Measurements from ENCODE around the gene EYA2.

The EYA2 gene

DNA sequence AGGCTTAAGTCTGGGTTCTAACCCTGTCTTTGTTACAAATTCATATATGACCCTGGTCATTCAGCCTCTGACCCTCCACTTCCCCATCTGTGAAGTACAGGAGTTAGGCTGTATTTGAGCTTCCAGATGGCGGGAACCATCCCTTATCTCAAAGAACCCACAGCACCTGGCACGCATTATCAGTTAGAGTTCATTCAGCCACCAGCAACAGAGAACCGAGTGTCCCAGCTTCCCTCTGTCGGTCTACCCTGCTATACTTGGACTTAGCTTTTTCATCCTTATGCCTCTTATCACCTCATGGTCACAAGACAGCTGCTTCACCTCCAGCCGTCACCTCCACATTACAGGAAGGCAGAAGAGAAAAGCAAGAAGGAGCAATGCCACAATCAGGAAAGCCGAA, 147.8 kb downstream of the EYA2 start:
- DNase-seq, result peak; percentile 77

- no peak for DNase-seq
These were observed 148.4 kb downstream of the EYA2 start for GRCh38 chr20:47043086-47043485.

GRCh38 chr20:47044938-47045337, 150.3 kb downstream of the EYA2 start:
- DNase-seq, result no peak

DNA sequence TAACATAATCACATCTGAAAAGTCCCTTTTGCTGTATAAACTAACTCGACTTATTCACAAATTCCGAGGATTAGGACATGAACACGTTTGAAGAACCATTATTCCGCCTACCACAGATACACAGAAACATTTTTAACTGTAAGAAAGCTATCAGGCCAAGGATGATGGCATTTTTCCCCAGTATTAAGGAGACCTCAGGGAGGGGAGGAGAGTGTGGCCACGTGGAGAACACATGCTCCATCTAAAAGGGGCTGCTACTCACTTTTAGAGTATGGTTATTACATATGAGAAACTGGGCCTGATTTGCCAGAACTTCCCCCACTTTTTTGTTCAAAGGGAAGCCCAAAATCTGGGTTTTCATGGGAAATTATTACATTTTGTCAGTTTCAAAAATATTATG, 153.4 kb downstream of the EYA2 start:
- no peak for DNase-seq

DNA sequence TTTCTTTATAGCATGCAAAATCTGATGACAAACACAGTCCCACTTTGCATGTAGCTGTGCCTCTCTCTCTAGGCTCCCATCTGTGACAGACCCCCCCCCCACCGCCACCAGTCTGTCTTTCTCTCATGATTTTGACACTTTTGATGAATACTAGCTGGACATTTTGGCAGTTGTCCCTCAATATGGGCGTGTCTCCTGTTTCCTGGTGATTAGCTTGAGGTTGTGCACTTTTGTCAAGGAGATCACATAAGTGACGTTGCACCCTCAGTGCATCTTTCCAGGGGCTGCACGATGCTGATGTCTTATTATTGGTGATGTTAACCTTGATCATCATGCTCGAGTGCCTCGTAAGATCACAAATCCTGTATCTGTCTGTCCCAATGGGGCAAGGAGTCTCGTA, 155.1 kb downstream of the EYA2 start:
- peak; percentile 90 for DNase-seq

- DNase-seq, result no peak
These were observed 156.4 kb downstream of the EYA2 start for GRCh38 chr20:47050996-47051395.

- no peak for DNase-seq
These were observed 157.4 kb downstream of the EYA2 start for GRCh38 chr20:47051936-47052526.

GRCh38 chr20:47054506-47054905, 159.9 kb downstream of the EYA2 start:
- no peak for DNase-seq

GRCh38 chr20:47054945-47055344, 160.3 kb downstream of the EYA2 start:
- DNase-seq, result no peak

- no peak for DNase-seq
These were observed 161.2 kb downstream of the EYA2 start for GRCh38 chr20:47055699-47056369.

DNA sequence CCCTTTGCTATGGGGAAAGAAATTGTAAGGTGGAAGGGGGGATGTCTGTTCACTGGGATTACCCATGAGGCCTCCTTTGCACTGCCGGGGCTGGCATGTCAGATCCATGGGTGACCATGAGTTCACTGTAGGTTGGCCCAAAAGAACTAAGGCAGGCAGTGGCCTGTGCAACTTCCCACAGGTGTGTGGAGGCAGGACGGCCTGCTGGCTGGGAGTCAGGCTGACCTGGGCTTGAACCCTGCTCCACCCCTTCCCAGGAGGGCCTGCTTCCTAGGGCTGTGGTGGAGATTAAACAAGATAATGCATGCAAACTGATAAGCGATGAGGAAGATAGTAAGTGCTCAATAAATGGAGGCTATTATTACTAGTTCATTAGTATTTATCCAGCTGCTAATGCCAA, 163.0 kb downstream of the EYA2 start:
- no peak for DNase-seq

- no peak for DNase-seq
These were observed 163.6 kb downstream of the EYA2 start for GRCh38 chr20:47058236-47058635.

GRCh38 chr20:47059536-47059935, 164.9 kb downstream of the EYA2 start:
- no peak for DNase-seq

DNA sequence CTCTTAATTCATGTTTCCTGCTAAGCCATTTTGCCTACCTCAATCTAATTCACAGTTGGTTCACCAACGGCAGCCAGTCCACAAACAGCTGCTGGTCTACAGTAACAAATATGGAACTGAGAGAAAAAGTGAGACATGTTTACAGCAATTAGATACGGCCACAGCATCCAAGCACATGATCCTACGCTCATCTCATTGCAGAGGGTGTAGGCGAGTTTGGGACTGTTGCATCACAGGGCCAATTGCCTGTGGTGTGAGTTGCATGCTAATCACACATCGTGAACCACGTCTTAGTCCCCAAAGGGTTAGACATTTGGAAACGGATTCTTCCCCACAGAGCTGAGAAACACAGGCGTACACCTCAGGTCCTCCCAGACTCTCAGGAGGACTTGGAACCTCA, 166.9 kb downstream of the EYA2 start:
- no peak for DNase-seq

- no peak for DNase-seq
These were observed 167.7 kb downstream of the EYA2 start for GRCh38 chr20:47062226-47062890.

GRCh38 chr20:47063407-47063806, 168.8 kb downstream of the EYA2 start:
- DNase-seq, result no peak

DNA sequence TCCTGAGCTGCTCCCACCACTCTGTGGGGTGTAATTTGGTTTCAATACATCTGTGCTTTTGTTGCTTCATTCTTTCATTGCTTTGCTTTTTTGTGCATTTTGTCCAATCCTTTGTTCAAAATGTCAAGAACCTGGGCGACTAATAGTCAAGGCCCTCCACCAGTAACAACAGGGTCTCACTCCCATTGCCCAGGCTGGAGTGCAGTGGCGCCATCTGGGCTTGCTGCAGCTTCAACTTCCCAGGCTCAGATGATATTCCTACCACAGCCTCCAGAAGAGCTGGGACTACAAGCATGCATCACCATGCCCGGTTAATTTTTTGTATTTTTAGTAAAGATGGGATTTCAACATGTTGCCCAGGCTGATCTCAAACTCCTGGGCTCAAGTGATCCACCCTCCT, 169.2 kb downstream of the EYA2 start:
- DNase-seq, result no peak

DNA sequence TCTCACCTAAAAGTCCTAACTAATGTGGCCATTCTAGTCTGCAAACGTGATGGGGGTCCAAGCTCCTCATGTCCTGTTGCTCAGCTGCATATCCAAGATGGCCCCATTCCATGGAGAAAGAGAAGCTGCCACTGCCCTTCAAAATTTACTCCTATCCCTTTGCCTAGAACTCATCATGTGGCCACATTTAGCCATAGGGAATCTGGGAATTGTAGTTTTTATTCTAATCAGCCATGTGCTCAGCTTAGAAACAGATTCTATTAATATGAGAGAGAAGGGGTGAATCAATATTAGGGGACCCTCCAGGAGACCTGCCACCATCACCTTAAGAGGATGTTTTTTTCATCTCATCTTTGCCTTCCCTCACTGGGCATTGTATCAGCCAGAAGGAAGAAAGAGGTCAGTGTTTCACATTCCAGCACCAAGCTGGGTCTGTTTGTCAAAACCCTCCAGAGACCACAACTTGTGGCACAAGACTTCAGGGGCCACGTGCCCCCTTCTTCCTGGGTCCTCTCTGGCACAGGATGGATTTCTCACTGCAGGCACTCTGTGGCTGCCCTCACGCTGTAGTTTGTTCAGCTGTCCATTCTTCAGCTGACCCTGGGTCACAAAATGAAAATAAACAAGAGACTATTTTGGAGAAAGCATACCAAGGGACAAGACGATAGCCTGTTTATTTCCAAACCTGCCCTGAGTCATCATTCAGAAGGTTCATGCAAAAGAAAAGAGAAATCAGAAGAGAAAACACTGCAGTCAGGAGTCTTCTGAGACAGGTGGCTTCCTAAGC, 172.0 kb downstream of the EYA2 start:
- no peak for DNase-seq

- no peak for DNase-seq
These were observed 173.1 kb downstream of the EYA2 start for GRCh38 chr20:47067776-47068175.

DNA sequence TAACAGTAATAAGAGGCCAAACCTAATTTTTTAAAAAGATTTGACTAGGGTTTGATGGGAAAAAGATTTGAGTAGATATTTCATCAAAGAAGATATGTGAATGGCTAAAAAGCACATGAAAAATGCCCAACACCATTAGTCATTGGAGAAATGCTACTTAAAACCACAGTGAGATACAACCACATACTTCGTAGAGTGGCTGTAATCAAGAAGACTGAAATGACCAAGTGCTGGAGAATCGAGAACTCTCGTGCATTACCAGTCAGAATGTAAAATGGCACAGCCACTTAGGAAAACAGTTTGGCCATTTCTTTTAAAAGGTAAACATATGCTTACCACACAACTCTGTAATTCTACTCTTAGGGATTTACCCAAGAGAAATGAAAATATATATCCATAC, 175.5 kb downstream of the EYA2 start:
- DNase-seq, result no peak

GRCh38 chr20:47071646-47072185, 177.1 kb downstream of the EYA2 start:
- DNase-seq, result no peak

GRCh38 chr20:47073766-47074475, 179.3 kb downstream of the EYA2 start:
- no peak for DNase-seq

DNA sequence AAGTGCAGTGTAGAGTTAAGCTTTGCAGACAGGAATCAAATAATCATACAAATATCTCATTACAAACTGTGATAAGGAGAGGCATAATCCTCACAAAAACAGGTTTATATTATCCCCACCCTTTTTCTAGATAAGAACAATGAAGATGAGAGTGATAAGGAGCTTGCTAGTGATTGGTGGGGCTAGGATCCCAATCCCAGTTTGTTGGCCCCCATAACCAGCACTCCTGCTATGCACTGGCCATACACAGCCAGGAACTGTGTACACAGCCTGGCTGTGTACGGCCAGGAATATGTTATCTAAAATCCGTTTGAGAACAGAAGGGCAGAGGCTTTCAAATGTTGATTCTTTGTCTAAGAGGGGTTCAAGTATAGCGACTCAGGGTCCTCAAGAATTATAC, 180.6 kb downstream of the EYA2 start:
- no peak for DNase-seq
